GM23338 (cell line): ENCODE measurements around the gene BTN1A1.

Experiments
- CREB1 ChIP-seq: fragments of 250-450 bp; sonication (Bioruptor Pico); IDR thresholded peaks from 2 replicates; pipeline ENCODE4 v1.5.0; 2020; ENCODE audit warnings: low read depth, mild to moderate bottlenecking, moderate library complexity
- CTCF ChIP-seq, 2 experiments: fragments of 200-600 bp in 1 of 2; sonication (generic) in 1 of 2; conservative IDR thresholded peaks; 2 replicates each; pipeline versions ENCODE4 v1.5.1 to v1.6.1; 2016 to 2017; ENCODE audit warnings: antibody characterized with exemption in 2 of 2, low read depth in 2 of 2, mild to moderate bottlenecking in 2 of 2, moderate library complexity in 1 of 2
- EZH2 ChIP-seq: fragments of 200-600 bp; sonication (generic); IDR thresholded peaks from one replicate; pipeline ENCODE4 v1.8.0; 2017; ENCODE audit warnings: antibody characterized with exemption, mild to moderate bottlenecking, low read depth; ENCODE audit not compliant: unreplicated experiment
- EZH2phosphoT487 ChIP-seq: fragments of 200-600 bp; sonication (generic); IDR thresholded peaks from one replicate; pipeline ENCODE4 v1.8.1; 2018; ENCODE audit warnings: antibody characterized with exemption; ENCODE audit not compliant: unreplicated experiment
- JUNB ChIP-seq: IDR thresholded peaks from one replicate; pipeline ENCODE4 v1.6.1; 2016; ENCODE audit warnings: antibody characterized with exemption; ENCODE audit not compliant: unreplicated experiment
- NANOG ChIP-seq: IDR thresholded peaks from 2 replicates; pipeline ENCODE4 v1.6.1; 2016; ENCODE audit warnings: antibody characterized with exemption, borderline replicate concordance
- POLR2AphosphoS5 ChIP-seq: IDR thresholded peaks from 2 replicates; pipeline ENCODE4 v1.6.1; 2016; ENCODE audit warnings: antibody characterized with exemption, low read depth
- REST ChIP-seq: IDR thresholded peaks from one replicate; pipeline ENCODE4 v1.6.1; 2018; ENCODE audit warnings: antibody characterized with exemption; ENCODE audit not compliant: unreplicated experiment
- ZNF114 ChIP-seq: fragments of 250-450 bp; sonication (Bioruptor Pico); IDR thresholded peaks from 2 replicates; pipeline ENCODE4 v1.5.0; 2020; ENCODE audit warnings: mild to moderate bottlenecking, moderate library complexity
- TF ChIP-seq, protein P1 (sequence below): fragments of 250-450 bp; sonication (Bioruptor Pico); IDR thresholded peaks from 2 replicates; pipeline ENCODE4 v1.5.0; 2020; ENCODE audit warnings: mild to moderate bottlenecking, moderate library complexity

DNA sequence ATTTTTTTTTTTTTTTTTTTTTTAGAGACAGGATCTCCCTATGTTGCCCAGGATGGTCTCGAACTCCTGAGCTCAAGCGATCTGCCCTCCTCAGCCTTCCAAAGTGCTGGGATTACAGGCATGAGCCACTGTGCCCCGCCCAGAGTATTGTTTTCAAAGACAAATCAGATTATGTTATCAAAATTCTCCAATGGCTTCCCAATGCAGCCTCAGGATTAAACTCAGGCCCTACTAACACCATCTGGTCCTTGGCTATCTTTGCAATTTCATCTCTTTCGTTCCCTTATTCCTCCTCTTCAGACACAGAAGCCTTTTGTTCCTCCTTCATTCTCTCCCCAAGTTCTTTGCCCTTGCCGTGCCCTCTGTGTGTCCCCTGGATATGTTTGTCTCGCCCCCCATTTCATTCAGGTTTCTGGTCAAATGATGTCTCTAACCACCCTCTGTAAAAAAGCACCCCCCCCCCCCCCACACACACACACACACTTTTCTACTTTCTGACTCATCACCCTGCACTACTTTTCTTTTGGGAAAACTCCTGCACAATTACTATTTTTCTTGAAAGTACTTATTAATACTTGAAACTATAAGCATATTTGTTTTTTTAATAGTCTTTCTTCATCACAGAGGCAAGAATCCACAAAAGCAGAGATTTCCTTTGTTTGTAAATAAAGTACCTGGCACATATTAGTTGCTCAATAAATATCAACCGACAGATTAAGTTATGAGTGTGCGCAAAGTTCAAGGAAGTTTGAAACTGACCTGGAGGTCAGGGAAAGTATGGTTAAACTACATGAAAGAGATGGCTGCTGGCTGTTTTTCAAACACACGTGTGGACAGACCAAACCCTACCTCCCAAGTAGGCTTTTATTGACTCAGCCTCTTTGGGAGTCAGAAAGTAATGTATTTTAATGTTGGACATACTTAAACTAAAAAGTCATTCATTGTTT is 16.7 kb downstream of the BTN1A1 start:
- TF ChIP-seq EZH2, result no peak
- TF ChIP-seq POLR2AphosphoS5, result no peak
- no peak for TF ChIP-seq JUNB
- no peak for TF ChIP-seq CTCF (conservative IDR thresholded peaks at IDR 0.05; ENCODE audit: low read depth in 2 of 2)
- no peak for TF ChIP-seq REST
- TF ChIP-seq CREB1 (CRISPR knock-in tag), result no peak
- no peak for TF ChIP-seq EZH2phosphoT487
- TF ChIP-seq, protein P1, sequence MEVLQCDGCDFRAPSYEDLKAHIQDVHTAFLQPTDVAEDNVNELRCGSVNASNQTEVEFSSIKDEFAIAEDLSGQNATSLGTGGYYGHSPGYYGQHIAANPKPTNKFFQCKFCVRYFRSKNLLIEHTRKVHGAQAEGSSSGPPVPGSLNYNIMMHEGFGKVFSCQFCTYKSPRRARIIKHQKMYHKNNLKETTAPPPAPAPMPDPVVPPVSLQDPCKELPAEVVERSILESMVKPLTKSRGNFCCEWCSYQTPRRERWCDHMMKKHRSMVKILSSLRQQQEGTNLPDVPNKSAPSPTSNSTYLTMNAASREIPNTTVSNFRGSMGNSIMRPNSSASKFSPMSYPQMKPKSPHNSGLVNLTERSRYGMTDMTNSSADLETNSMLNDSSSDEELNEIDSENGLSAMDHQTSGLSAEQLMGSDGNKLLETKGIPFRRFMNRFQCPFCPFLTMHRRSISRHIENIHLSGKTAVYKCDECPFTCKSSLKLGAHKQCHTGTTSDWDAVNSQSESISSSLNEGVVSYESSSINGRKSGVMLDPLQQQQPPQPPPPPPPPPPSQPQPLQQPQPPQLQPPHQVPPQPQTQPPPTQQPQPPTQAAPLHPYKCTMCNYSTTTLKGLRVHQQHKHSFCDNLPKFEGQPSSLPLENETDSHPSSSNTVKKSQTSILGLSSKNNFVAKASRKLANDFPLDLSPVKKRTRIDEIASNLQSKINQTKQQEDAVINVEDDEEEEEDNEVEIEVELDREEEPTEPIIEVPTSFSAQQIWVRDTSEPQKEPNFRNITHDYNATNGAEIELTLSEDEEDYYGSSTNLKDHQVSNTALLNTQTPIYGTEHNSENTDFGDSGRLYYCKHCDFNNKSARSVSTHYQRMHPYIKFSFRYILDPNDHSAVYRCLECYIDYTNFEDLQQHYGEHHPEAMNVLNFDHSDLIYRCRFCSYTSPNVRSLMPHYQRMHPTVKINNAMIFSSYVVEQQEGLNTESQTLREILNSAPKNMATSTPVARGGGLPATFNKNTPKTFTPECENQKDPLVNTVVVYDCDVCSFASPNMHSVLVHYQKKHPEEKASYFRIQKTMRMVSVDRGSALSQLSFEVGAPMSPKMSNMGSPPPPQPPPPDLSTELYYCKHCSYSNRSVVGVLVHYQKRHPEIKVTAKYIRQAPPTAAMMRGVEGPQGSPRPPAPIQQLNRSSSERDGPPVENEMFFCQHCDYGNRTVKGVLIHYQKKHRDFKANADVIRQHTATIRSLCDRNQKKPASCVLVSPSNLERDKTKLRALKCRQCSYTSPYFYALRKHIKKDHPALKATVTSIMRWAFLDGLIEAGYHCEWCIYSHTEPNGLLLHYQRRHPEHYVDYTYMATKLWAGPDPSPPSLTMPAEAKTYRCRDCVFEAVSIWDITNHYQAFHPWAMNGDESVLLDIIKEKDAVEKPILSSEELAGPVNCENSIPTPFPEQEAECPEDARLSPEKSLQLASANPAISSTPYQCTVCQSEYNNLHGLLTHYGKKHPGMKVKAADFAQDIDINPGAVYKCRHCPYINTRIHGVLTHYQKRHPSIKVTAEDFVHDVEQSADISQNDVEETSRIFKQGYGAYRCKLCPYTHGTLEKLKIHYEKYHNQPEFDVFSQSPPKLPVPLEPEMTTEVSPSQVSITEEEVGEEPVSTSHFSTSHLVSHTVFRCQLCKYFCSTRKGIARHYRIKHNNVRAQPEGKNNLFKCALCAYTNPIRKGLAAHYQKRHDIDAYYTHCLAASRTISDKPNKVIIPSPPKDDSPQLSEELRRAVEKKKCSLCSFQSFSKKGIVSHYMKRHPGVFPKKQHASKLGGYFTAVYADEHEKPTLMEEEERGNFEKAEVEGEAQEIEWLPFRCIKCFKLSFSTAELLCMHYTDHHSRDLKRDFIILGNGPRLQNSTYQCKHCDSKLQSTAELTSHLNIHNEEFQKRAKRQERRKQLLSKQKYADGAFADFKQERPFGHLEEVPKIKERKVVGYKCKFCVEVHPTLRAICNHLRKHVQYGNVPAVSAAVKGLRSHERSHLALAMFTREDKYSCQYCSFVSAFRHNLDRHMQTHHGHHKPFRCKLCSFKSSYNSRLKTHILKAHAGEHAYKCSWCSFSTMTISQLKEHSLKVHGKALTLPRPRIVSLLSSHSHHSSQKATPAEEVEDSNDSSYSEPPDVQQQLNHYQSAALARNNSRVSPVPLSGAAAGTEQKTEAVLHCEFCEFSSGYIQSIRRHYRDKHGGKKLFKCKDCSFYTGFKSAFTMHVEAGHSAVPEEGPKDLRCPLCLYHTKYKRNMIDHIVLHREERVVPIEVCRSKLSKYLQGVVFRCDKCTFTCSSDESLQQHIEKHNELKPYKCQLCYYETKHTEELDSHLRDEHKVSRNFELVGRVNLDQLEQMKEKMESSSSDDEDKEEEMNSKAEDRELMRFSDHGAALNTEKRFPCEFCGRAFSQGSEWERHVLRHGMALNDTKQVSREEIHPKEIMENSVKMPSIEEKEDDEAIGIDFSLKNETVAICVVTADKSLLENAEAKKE (CRISPR knock-in tag), result no peak
- no peak for TF ChIP-seq ZNF114 (CRISPR knock-in tag)
- no peak for TF ChIP-seq NANOG
